ENCODE measurements around the gene BACE1.

Gene BACE1

GRCh38 chr11:117337076-117337475 is 21.0 kb upstream of the BACE1 start:
- Histone ChIP-seq H3K4me1 (peaks cover under 1% of the 10 kb centered on the region; the same call in 1 of the 2 replicates), H3K36me3 (peaks cover 7% of the 10 kb centered on the region), H3K4me3 (ENCODE audit: low read depth, low read length) (no peak overlapping the region), H3K9me3 (no peaks in the 10 kb centered on the region), H3K27me3 (no peaks in the 10 kb centered on the region)
- no peak for DNase-seq
- no peak for TF ChIP-seq CTCF (IDR thresholded peaks at IDR 0.05; ENCODE audit: low read depth, low read length)

DNA sequence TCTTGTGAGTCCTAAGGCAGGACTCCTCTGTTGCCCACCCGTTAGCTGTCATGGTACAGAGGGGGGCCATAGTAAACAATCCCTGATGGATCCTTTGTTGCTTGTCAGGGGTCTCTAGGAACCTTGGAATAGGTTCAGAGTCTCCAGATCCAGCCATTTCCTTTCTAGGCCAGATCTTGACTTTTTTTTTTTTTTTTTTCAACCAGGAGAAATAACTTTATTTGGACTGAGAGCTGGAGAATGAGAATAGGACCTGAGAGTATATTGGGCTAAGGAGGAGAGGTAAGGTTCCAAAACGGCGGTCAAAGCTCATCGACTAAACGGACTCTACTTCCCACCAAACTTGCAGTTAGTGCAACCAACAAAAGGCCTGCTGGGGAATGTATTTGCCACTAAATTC is 19.3 kb upstream of the BACE1 start:
- Histone ChIP-seq H3K4me3 (ENCODE audit: low read depth, low read length) (no peak overlapping the region), H3K4me1 (no peaks in the 10 kb centered on the region), H3K36me3 (peaks cover 2% of the 10 kb centered on the region; the same call in 1 of the 2 replicates), H3K27me3 (no peaks in the 10 kb centered on the region), H3K9me3 (no peaks in the 10 kb centered on the region)
- no peak for DNase-seq
- TF ChIP-seq CTCF (IDR thresholded peaks at IDR 0.05; ENCODE audit: low read depth, low read length) = no peak

DNA sequence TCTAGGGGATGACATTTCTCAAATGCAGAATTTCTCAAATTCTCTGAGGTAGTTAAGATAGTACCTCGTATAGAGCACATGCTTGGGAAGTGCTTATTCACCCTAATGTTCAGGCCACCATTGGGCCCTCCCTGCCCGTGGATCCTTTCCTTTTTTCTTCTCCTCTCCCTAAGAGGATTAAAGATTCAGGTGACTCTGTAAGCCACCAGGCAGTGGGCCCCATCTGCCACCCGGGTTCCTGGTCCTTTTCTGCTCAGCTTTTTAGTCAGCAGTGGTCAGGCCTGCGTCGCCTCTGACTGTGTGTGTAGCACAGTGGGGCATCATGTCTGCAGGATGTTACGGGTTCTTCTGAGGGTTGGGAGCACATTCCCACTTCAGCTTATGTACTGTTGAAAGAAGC is 18.8 kb upstream of the BACE1 start:
- no peak for TF ChIP-seq CTCF (IDR thresholded peaks at IDR 0.05; ENCODE audit: low read depth, low read length)
- DNase-seq = no peak
- no peaks in the 10 kb centered on the region for H3K27me3 ChIP-seq
- no peaks in the 10 kb centered on the region for H3K9me3 ChIP-seq
- no peaks in the 10 kb centered on the region for H3K4me1 ChIP-seq
- H3K36me3 ChIP-seq = peaks cover 2% of the 10 kb centered on the region; the same call in 1 of the 2 replicates
- H3K4me3 ChIP-seq (ENCODE audit: low read depth, low read length) = no peak overlapping the region

DNA sequence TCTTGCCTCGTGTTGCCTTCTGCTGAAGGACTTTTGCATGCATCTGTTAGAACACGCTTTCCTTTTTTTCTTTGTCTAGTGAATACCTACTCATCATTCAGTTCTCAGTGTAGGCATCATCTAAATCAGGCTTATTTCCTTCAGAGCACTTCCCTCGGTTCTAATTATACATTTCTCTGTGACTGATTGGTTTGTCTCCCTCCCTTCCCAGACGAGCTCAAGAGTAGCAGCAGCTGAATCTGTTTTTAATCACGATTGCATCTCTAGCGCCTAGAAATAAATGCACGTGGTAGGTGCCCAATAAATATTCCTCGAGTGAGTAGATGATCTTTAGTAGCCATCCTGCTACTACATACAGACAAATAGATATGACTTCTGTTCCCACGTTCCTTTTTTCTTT is 17.9 kb upstream of the BACE1 start:
- Histone ChIP-seq H3K4me1 (0 out of 2 replicates have a peak, but pooled peaks cover 2% of the 10 kb centered on the region), H3K36me3 (0 out of 2 replicates have a peak, but pooled peaks cover 2% of the 10 kb centered on the region), H3K4me3 (ENCODE audit: low read depth, low read length) (no peak overlapping the region), H3K27me3 (no peaks in the 10 kb centered on the region), H3K9me3 (no peaks in the 10 kb centered on the region)
- no peak for TF ChIP-seq CTCF (IDR thresholded peaks at IDR 0.05; ENCODE audit: low read depth, low read length)
- DNase-seq = no peak

GRCh38 chr11:117332843-117333242 is 16.8 kb upstream of the BACE1 start:
- Histone ChIP-seq H3K4me3 (ENCODE audit: low read depth, low read length) (no peak overlapping the region), H3K4me1 (peaks cover 2% of the 10 kb centered on the region; the same call in 1 of the 2 replicates), H3K27me3 (no peaks in the 10 kb centered on the region), H3K9me3 (no peaks in the 10 kb centered on the region), H3K36me3 (no peaks in the 10 kb centered on the region)
- no peak for DNase-seq
- TF ChIP-seq CTCF (IDR thresholded peaks at IDR 0.05; ENCODE audit: low read depth, low read length) = no peak

DNA sequence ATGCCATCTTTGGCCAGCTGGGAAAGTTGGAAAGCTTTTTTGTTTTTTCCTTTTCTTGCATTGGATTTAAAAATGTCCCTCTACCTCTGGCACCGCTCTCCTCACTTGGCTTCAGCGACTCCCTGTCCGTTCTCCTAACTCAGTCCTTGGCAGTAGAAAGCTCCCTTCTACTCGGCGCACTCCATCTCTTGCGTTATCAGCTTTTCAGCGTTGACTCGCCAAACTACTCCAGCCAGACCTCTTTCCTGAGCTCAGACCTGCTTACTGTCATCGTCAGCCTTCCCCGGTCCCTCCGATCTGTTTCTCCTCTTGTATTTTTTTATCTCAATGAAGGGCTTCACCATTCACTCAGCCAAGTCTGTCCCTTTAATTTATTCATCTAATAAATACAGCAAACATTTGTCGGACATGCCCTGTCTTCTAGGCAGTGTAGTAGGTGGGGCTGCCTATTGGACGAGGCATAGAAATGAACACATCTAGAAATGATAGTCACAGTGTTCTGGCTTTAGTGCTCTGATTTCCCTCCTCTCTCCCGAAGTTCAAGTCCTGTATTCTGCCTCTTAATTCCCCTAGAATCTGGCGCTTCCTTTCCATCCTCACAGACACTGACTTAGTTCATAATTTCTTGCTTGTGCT is 12.4 kb upstream of the BACE1 start:
- TF ChIP-seq CTCF (IDR thresholded peaks at IDR 0.05; ENCODE audit: low read depth, low read length) = no peak
- DNase-seq = peak; percentile 41
- H3K9me3 ChIP-seq = no peaks in the 10 kb centered on the region
- H3K4me1 ChIP-seq = peaks cover 2% of the 10 kb centered on the region; the same call in 1 of the 2 replicates
- H3K27me3 ChIP-seq = no peaks in the 10 kb centered on the region
- peak overlapping the region; percentile 94 for H3K4me3 ChIP-seq (ENCODE audit: low read depth, low read length)
- H3K36me3 ChIP-seq = no peaks in the 10 kb centered on the region

Data from BE2C (cell line).